H1 (cell line): ENCODE measurements around the gene FCGR2B. TPM values are rescaled to one million over a fixed set of nuclear protein-coding genes. Genes with fewer than 3 reads are reported as not detected.

Experiments
- CTBP2 ChIP-seq: IDR thresholded peaks from 2 replicates; pipeline ENCODE4 v1.7.0; 2011; ENCODE audit warnings: borderline replicate concordance, mild to moderate bottlenecking, moderate library complexity, mixed read lengths, low read length; ENCODE audit not compliant: insufficient read depth, insufficient read length
- NANOG ChIP-seq: IDR thresholded peaks from 2 replicates; pipeline ENCODE4 v1.6.1; 2011; ENCODE audit warnings: low read length, low read depth, mild to moderate bottlenecking, inconsistent platforms; ENCODE audit not compliant: insufficient read depth, poor library complexity, severe bottlenecking
- ZNF274 ChIP-seq: IDR thresholded peaks from 2 replicates; pipeline ENCODE4 v1.7.0; 2012; ENCODE audit warnings: low read length, borderline replicate concordance; ENCODE audit errors: extremely low read depth
- polyA plus RNA-seq, 7 experiments: library from polyadenylated mRNA; depleted of rRNA in 3 of 7; stranded (reverse) in 5 of 7; unstranded in 2 of 7; fragments of >200 nt in 5 of 7; fragments of 200-250 nt in 2 of 7; gene quantifications; 1 replicate in 5 of 7; 2 replicates in 1 of 7; 4 replicates in 1 of 7; pipeline versions ENCODE4 v1.2.1 to v1.2.3, GENCODE V29; 2011 to 2013; ENCODE audit warnings: missing spikeins in 2 of 7, mixed read lengths in 2 of 7
- total RNA-seq: library from RNA; stranded (reverse); fragmentation: NEBNext Ultra II Directional; extraction: Animal tissue kit (Norgen Biotek cat#: 25700); gene quantifications from 2 replicates; pipeline ENCODE4 v1.2.1, GENCODE V29; 2021
- TF ChIP-seq, protein P1 (sequence below): IDR thresholded peaks from 2 replicates; pipeline ENCODE4 v1.6.1; 2012; ENCODE audit warnings: inconsistent platforms

The FCGR2B gene
- total and polyA plus RNA-seq, 2 of the 8 experiments (the other 6 are each of a cell fraction or from before 2014, with no cell fraction given) = 0.05 TPM; not detected in 1

DNA sequence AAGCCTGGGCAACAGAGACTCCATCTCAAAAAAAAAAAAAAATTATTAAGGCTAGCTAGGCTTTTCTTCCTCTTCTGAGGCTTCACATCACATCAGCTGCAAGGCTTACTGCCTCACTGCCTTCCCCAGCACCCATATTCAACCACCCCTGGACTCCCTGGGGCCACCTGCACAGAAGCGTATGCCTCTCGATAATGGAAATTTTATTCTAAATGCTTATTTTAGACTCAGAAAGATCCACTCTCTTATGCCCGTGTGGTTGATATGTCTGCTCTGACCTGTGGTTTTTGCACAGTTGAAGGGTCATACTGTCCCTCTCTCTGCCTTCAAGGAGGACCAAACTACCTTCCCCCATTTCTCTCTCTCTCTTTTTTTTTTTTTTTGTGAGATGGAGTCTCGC lies 42.6 kb downstream of the FCGR2B start (continued):
- TF ChIP-seq ZNF274 (no peak), CTBP2 (no peak), NANOG (no peak)
- TF ChIP-seq, protein P1, sequence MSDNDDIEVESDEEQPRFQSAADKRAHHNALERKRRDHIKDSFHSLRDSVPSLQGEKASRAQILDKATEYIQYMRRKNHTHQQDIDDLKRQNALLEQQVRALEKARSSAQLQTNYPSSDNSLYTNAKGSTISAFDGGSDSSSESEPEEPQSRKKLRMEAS = no peak
